Smooth muscle cell (in vitro differentiated cells): ENCODE data around the gene LMNTD1. TPM values are rescaled to one million over a fixed set of nuclear protein-coding genes. Genes with fewer than 3 reads are reported as not detected.

ENCODE experiments used
- DNase-seq: peaks from one replicate; lab custom pipeline; 2025; ENCODE audit not compliant: unreplicated experiment; lab: John Stamatoyannopoulos, UW
- H2AFZ ChIP-seq: fragments of 200-600 bp; sonication (generic); 2 replicates; pipeline ENCODE4 v1.6.0; 2016; ENCODE audit warnings: antibody characterized with exemption, low read depth, mild to moderate bottlenecking
- H3F3A ChIP-seq: fragments of 200-600 bp; sonication (generic); 2 replicates; pipeline ENCODE4 v1.6.0; 2017; ENCODE audit warnings: antibody characterized with exemption, low read depth
- H3K27ac ChIP-seq: fragments of 200-600 bp; sonication (generic); 2 replicates; pipeline ENCODE4 v1.5.1; 2016; ENCODE audit warnings: low read depth, mild to moderate bottlenecking
- H3K27me3 ChIP-seq: fragments of 200-600 bp; sonication (generic); 2 replicates; pipeline ENCODE4 v1.6.1; 2016; ENCODE audit warnings: low read depth, mild to moderate bottlenecking
- H3K36me3 ChIP-seq: fragments of 200-600 bp; sonication (generic); 2 replicates; pipeline ENCODE4 v1.5.1; 2016; ENCODE audit warnings: low read depth
- H3K4me1 ChIP-seq: fragments of 200-600 bp; sonication (generic); 2 replicates; pipeline ENCODE4 v1.5.1; 2016; ENCODE audit warnings: low read depth
- H3K4me2 ChIP-seq: fragments of 200-600 bp; sonication (generic); 2 replicates; pipeline ENCODE4 v1.6.0; 2016; ENCODE audit warnings: mild to moderate bottlenecking
- H3K4me3 ChIP-seq: fragments of 200-600 bp; sonication (generic); 2 replicates; pipeline ENCODE4 v1.5.1; 2016; ENCODE audit warnings: mild to moderate bottlenecking
- H3K79me2 ChIP-seq: fragments of 200-600 bp; sonication (generic); 2 replicates; pipeline ENCODE4 v1.6.0; 2016; ENCODE audit warnings: low read depth, mild to moderate bottlenecking
- H3K9ac ChIP-seq: fragments of 200-600 bp; sonication (generic); 2 replicates; pipeline ENCODE4 v1.6.0; 2016; ENCODE audit warnings: low read depth
- H3K9me3 ChIP-seq: fragments of 200-600 bp; sonication (generic); replicated peaks from 2 replicates; pipeline ENCODE4 v1.5.1; 2016; ENCODE audit warnings: low read depth
- H4K20me1 ChIP-seq: fragments of 200-600 bp; sonication (generic); 2 replicates; pipeline ENCODE4 v1.6.0; 2016; ENCODE audit warnings: low read depth
- WGBS: methylation state at CpG from one replicate; pipeline ENCODE4 v1.1.7; 2016; ENCODE audit warnings: low lambda C conversion rate; 5-methylcytosine and 5-hydroxymethylcytosine counted together
- polyA plus RNA-seq: library from polyadenylated mRNA; unstranded; fragments of >200 nt; fragmentation: Nextera tagmentation; extraction: Ambion mirVana; gene quantifications from 2 replicates; pipeline ENCODE4 v1.2.1, GENCODE V29; 2016
- total RNA-seq: library from RNA; depleted of rRNA; stranded (reverse); fragments of >200 nt; gene quantifications from 2 replicates; pipeline ENCODE4 v1.2.3, GENCODE V29; 2014
- TF ChIP-seq, protein P1 (sequence below): fragments of 200-600 bp; sonication (generic); IDR thresholded peaks from 2 replicates; pipeline ENCODE4 v1.5.1; 2017; ENCODE audit warnings: borderline replicate concordance, mild to moderate bottlenecking, antibody characterized with exemption; ENCODE audit not compliant: insufficient read depth, poor library complexity, severe bottlenecking

Gene LMNTD1
- total and polyA plus RNA-seq, 2 experiments from 2014 or later = not detected

GRCh38 chr12:25502596-25502995 is 50.5 kb downstream of the LMNTD1 start:
- no peak overlapping the region for H3K4me3 ChIP-seq
- DNase-seq = no peak
- H3K4me1 ChIP-seq = no peaks in the 10 kb centered on the region
- no peaks in the 10 kb centered on the region for H3K79me2 ChIP-seq
- H3K27me3 ChIP-seq = no peaks in the 10 kb centered on the region
- H3K36me3 ChIP-seq = no peaks in the 10 kb centered on the region
- TF ChIP-seq, protein P1, sequence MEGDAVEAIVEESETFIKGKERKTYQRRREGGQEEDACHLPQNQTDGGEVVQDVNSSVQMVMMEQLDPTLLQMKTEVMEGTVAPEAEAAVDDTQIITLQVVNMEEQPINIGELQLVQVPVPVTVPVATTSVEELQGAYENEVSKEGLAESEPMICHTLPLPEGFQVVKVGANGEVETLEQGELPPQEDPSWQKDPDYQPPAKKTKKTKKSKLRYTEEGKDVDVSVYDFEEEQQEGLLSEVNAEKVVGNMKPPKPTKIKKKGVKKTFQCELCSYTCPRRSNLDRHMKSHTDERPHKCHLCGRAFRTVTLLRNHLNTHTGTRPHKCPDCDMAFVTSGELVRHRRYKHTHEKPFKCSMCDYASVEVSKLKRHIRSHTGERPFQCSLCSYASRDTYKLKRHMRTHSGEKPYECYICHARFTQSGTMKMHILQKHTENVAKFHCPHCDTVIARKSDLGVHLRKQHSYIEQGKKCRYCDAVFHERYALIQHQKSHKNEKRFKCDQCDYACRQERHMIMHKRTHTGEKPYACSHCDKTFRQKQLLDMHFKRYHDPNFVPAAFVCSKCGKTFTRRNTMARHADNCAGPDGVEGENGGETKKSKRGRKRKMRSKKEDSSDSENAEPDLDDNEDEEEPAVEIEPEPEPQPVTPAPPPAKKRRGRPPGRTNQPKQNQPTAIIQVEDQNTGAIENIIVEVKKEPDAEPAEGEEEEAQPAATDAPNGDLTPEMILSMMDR = no peak
- 88% methylated on average over 1 of the region's 1 CpG for WGBS
- no peak overlapping the region for H3K4me2 ChIP-seq
- no peak overlapping the region for H3K9ac ChIP-seq
- H3F3A ChIP-seq = no peaks in the 10 kb centered on the region
- no peaks in the 10 kb centered on the region for H3K9me3 ChIP-seq
- no peaks in the 10 kb centered on the region for H4K20me1 ChIP-seq
- H3K27ac ChIP-seq = no peak overlapping the region
- H2AFZ ChIP-seq = no peak overlapping the region

- Histone ChIP-seq H3K4me3 (no peak overlapping the region), H3K9ac (no peak overlapping the region), H3K4me1 (no peaks in the 10 kb centered on the region), H3K27me3 (no peaks in the 10 kb centered on the region), H2AFZ (no peak overlapping the region), H4K20me1 (no peaks in the 10 kb centered on the region), H3K79me2 (no peaks in the 10 kb centered on the region), H3K4me2 (no peak overlapping the region), H3K9me3 (no peaks in the 10 kb centered on the region), H3K27ac (peak overlapping the region; percentile 31), H3F3A (no peaks in the 10 kb centered on the region), H3K36me3 (no peaks in the 10 kb centered on the region)
- TF ChIP-seq, protein P1 = no peak
- 95% methylated on average over 3 of the region's 3 CpGs for WGBS
- no peak for DNase-seq
Observed at GRCh38 chr12:25502118-25502517, 51.0 kb downstream of the LMNTD1 start.

DNA sequence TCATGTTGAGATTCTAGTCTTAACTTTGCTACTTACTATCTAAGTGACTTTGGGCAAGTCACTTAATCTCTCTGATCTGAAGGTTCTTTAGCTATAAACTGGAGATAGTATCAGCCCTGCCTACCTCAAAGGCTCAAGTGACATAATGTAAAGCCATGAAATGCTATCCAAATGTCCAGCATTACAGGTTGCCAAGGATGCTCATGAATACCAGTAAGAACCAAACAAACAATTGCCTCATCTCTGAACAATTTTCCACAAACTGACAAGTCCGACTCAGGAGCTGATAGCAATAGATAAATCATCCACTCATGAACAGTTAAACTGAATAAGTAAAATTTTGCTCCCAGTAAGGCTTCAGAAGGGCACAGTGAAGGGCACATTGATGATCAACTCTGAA is 51.5 kb downstream of the LMNTD1 start:
- Histone ChIP-seq H3K9ac (no peak overlapping the region), H3K79me2 (no peaks in the 10 kb centered on the region), H3K9me3 (no peaks in the 10 kb centered on the region), H3K27me3 (no peaks in the 10 kb centered on the region), H3K4me1 (no peaks in the 10 kb centered on the region), H3K4me3 (no peak overlapping the region), H4K20me1 (no peaks in the 10 kb centered on the region), H3F3A (no peaks in the 10 kb centered on the region), H3K36me3 (no peaks in the 10 kb centered on the region), H3K27ac (peak overlapping the region; percentile 31), H3K4me2 (no peak overlapping the region), H2AFZ (no peak overlapping the region)
- DNase-seq = no peak
- WGBS = 26% methylated on average over 1 of the region's 1 CpG
- TF ChIP-seq, protein P1 = no peak

DNA sequence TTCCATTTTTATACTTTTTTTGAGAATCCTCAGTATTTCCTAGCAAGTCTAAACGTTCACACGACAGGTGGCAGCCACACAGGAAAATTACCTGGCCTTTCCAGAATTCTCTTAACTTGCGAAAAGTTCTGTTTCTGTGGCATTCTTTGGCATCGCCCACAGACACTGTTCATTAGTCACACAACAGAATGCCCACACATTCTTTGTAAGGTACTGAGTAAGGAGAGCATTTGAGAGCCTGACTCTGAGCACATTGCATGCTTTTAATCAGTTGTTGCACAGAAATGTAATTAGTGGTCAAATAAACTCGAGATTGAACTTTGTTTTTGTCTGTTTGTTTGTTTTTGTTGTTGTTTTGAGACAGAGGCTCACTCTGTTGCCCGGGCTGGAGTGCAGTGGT is 52.4 kb downstream of the LMNTD1 start:
- Histone ChIP-seq H3K4me3 (no peak overlapping the region), H2AFZ (no peak overlapping the region), H3K36me3 (no peaks in the 10 kb centered on the region), H3K27me3 (no peaks in the 10 kb centered on the region), H3K9me3 (no peaks in the 10 kb centered on the region), H3K9ac (no peak overlapping the region), H4K20me1 (no peaks in the 10 kb centered on the region), H3K27ac (peak overlapping the region; percentile 31), H3K4me2 (no peak overlapping the region), H3F3A (no peaks in the 10 kb centered on the region), H3K79me2 (no peaks in the 10 kb centered on the region), H3K4me1 (peaks cover 6% of the 10 kb centered on the region)
- TF ChIP-seq, protein P1 = no peak
- 71% methylated on average over 6 of the region's 6 CpGs for WGBS
- DNase-seq = no peak
